Tibial nerve (tissue), 4 donors: Measurements from ENCODE around the gene HS6ST1.
"Not testable (repeated sequence)": the region's sequence is repeated elsewhere in the genome, so short reads cannot be mapped to it uniquely, and the experiment has no call there.

Experiments used
- EP300 ChIP-seq, 2 donors: sonication (generic); formaldehyde crosslinking; IDR thresholded peaks; one replicate each; pipeline ENCODE4 v1.6.1; 2017; ENCODE audit warnings: antibody characterized with exemption in 2 of 2, mild to moderate bottlenecking in 1 of 2
- POLR2A ChIP-seq, 2 donors: fragments of 450-650 bp; IDR thresholded peaks; one replicate each; pipeline ENCODE4 v1.6.1; 2017; ENCODE audit warnings: antibody characterized with exemption in 2 of 2, mild to moderate bottlenecking in 2 of 2, moderate library complexity in 2 of 2
- TF ChIP-seq, protein P1 (sequence below), 5 experiments: fragments of 200-600 bp in 3 of 5; fragments of 450-650 bp in 2 of 5; sonication (generic) in 3 of 5; IDR thresholded peaks; one replicate each; pipeline ENCODE4 v1.5.1; 2016 to 2019; ENCODE audit warnings: antibody characterized with exemption in 5 of 5, mild to moderate bottlenecking in 3 of 5, moderate library complexity in 2 of 5

DNA sequence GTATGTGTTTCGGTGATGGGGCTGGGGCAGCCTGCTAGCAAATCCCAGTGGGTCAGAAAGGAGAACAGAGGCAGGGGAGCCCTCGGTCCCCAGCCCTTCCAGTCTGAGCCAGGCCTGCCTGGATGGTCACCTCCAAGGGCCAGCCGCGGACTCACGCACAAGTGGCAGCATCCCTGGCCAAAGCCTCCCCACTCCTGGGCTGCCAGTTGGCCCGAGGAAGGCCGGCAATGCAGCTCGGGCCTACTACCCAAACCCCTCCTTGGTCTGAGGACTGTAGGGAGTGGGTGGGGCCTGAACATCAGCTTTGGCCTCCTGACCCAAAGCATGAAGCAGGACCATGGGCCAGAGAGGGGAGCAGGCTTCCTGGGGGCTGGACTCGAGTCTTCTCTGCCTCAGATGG is 51.5 kb downstream of the HS6ST1 start:
- TF ChIP-seq, protein P1, sequence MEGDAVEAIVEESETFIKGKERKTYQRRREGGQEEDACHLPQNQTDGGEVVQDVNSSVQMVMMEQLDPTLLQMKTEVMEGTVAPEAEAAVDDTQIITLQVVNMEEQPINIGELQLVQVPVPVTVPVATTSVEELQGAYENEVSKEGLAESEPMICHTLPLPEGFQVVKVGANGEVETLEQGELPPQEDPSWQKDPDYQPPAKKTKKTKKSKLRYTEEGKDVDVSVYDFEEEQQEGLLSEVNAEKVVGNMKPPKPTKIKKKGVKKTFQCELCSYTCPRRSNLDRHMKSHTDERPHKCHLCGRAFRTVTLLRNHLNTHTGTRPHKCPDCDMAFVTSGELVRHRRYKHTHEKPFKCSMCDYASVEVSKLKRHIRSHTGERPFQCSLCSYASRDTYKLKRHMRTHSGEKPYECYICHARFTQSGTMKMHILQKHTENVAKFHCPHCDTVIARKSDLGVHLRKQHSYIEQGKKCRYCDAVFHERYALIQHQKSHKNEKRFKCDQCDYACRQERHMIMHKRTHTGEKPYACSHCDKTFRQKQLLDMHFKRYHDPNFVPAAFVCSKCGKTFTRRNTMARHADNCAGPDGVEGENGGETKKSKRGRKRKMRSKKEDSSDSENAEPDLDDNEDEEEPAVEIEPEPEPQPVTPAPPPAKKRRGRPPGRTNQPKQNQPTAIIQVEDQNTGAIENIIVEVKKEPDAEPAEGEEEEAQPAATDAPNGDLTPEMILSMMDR (IDR thresholded peaks at IDR 0.05), result not testable (repeated sequence)
- TF ChIP-seq POLR2A, EP300 (IDR thresholded peaks at IDR 0.05): not testable (repeated sequence)
